HCT116 (cell line): ENCODE results near the gene INF2.

Experiments
- CEBPB ChIP-seq: IDR thresholded peaks from 2 replicates; pipeline ENCODE4 v1.6.1; 2012; ENCODE audit warnings: low read depth
- EZH2 ChIP-seq: fragments of 200-600 bp; sonication (generic); IDR thresholded peaks from 2 replicates; pipeline ENCODE4 v1.6.1; 2017; ENCODE audit warnings: antibody characterized with exemption, mixed run types
- JUND ChIP-seq: IDR thresholded peaks from 2 replicates; pipeline ENCODE4 v1.6.1; 2012
- POLR2A ChIP-seq: IDR thresholded peaks from 2 replicates; pipeline ENCODE4 v1.7.0; 2011; ENCODE audit warnings: borderline replicate concordance; ENCODE audit not compliant: insufficient read depth, insufficient read length; ENCODE audit errors: extremely low read depth
- RAD21 ChIP-seq: IDR thresholded peaks from 2 replicates; pipeline ENCODE4 v1.6.1; 2012; ENCODE audit warnings: low read depth, mild to moderate bottlenecking
- YY1 ChIP-seq: IDR thresholded peaks from 2 replicates; pipeline ENCODE4 v1.6.1; 2011; ENCODE audit warnings: low read length, low read depth, moderate library complexity, mild to moderate bottlenecking; ENCODE audit not compliant: insufficient replicate concordance; ENCODE audit errors: extremely low read depth
- ZNF274 ChIP-seq: fragments of 200-500 bp; sonication (Bioruptor generic); IDR thresholded peaks from 2 replicates; pipeline ENCODE4 v1.6.1; 2014; ENCODE audit warnings: mild to moderate bottlenecking, low read depth, low read length, inconsistent platforms
- TF ChIP-seq, protein P1 (sequence below), 3 experiments: fragments of 200-600 bp in 1 of 3; sonication (generic) in 1 of 3; IDR thresholded peaks in 2 of 3; conservative IDR thresholded peaks in 1 of 3; 2 replicates each; pipeline ENCODE4 v1.5.1; 2012 to 2017; ENCODE audit warnings: low read depth in 2 of 3, low read length in 2 of 3, antibody characterized with exemption in 1 of 3, borderline replicate concordance in 1 of 3, control low read depth in 1 of 3, mild to moderate bottlenecking in 1 of 3, mixed read lengths in 1 of 3, mixed run types in 1 of 3, moderate library complexity in 1 of 3; ENCODE audit not compliant: insufficient read depth in 1 of 3
- TF ChIP-seq, protein P2 (sequence below): IDR thresholded peaks from 2 replicates; pipeline ENCODE4 v1.6.1; 2011; ENCODE audit warnings: mild to moderate bottlenecking, low read length, moderate library complexity; ENCODE audit not compliant: insufficient replicate concordance; ENCODE audit errors: extremely low read depth
- TF ChIP-seq, protein P3 (sequence below): IDR thresholded peaks from 2 replicates; pipeline ENCODE4 v1.6.1; 2012
- TF ChIP-seq, protein P4 (sequence below): IDR thresholded peaks from 2 replicates; pipeline ENCODE4 v1.6.1; 2012

DNA sequence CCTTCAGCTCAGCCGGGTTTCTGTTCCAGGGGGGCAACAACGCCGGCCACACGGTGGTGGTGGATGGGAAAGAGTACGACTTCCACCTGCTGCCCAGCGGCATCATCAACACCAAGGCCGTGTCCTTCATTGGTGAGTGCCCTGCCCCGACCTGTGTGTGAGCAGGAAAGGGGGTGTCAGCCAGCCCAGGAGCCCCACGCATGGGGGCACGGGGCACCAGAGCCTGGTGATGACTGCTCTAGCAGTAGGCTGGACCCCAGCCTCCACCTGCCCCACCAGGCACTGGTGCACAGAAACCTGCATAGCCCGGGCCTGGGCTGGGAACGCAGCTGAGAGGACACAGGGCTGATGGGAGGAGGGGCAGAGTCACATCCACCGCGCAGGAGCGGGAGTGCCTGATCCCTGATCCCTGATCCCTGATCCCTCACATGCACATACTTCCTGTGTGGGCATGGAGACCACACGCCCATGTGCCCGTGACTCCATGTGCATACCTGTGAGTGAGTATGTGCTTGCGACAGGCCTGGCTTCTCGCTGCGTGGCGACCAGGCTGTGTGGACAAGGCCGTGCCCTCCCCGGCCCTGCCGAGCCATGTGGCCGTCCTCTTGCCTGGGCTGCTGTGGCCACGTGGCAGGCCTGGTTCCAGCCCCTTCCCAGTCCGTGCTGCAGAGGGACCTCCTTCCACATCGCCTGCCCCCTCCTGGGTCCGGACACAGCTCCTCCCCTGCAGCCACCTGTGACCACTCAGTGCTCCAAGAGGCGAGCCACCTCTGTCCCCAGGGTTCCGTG, 45.8 kb downstream of the INF2 start:
- TF ChIP-seq, protein P1, sequence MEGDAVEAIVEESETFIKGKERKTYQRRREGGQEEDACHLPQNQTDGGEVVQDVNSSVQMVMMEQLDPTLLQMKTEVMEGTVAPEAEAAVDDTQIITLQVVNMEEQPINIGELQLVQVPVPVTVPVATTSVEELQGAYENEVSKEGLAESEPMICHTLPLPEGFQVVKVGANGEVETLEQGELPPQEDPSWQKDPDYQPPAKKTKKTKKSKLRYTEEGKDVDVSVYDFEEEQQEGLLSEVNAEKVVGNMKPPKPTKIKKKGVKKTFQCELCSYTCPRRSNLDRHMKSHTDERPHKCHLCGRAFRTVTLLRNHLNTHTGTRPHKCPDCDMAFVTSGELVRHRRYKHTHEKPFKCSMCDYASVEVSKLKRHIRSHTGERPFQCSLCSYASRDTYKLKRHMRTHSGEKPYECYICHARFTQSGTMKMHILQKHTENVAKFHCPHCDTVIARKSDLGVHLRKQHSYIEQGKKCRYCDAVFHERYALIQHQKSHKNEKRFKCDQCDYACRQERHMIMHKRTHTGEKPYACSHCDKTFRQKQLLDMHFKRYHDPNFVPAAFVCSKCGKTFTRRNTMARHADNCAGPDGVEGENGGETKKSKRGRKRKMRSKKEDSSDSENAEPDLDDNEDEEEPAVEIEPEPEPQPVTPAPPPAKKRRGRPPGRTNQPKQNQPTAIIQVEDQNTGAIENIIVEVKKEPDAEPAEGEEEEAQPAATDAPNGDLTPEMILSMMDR (IDR thresholded peaks at IDR 0.05 in 2 of 3, conservative IDR thresholded peaks at IDR 0.05 in 1 of 3; ENCODE audit: borderline replicate concordance in 1 of 3, insufficient read depth in 1 of 3, low read depth in 2 of 3, low read length in 2 of 3) = no peak
- TF ChIP-seq EZH2 (no peak), ZNF274 (no peak), RAD21 (no peak), POLR2A (no peak), YY1 (no peak), JUND (no peak), CEBPB (no peak)
- TF ChIP-seq, protein P2, sequence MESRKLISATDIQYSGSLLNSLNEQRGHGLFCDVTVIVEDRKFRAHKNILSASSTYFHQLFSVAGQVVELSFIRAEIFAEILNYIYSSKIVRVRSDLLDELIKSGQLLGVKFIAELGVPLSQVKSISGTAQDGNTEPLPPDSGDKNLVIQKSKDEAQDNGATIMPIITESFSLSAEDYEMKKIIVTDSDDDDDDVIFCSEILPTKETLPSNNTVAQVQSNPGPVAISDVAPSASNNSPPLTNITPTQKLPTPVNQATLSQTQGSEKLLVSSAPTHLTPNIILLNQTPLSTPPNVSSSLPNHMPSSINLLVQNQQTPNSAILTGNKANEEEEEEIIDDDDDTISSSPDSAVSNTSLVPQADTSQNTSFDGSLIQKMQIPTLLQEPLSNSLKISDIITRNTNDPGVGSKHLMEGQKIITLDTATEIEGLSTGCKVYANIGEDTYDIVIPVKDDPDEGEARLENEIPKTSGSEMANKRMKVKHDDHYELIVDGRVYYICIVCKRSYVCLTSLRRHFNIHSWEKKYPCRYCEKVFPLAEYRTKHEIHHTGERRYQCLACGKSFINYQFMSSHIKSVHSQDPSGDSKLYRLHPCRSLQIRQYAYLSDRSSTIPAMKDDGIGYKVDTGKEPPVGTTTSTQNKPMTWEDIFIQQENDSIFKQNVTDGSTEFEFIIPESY = no peak
- TF ChIP-seq, protein P3, sequence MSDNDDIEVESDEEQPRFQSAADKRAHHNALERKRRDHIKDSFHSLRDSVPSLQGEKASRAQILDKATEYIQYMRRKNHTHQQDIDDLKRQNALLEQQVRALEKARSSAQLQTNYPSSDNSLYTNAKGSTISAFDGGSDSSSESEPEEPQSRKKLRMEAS = no peak
- TF ChIP-seq, protein P4, sequence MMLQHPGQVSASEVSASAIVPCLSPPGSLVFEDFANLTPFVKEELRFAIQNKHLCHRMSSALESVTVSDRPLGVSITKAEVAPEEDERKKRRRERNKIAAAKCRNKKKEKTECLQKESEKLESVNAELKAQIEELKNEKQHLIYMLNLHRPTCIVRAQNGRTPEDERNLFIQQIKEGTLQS = no peak
